HEK293T (cell line): ENCODE measurements around the gene MTF2.

ENCODE experiments used
- CTCF ChIA-PET: fragments of 350-600 bp; formaldehyde crosslinking; extraction: SDS; loops from one replicate; lab custom pipeline; 2021; ENCODE audit warnings: antibody characterized with exemption, inconsistent platforms; lab: Yijun Ruan, JAX
- POLR2A ChIA-PET: fragments of 350-600 bp; formaldehyde crosslinking; extraction: SDS; loops from one replicate; lab custom pipeline; 2020; ENCODE audit warnings: antibody characterized with exemption, inconsistent platforms; lab: Yijun Ruan, JAX
- DNase-seq: peaks from one replicate; pipeline ENCODE4 v3.0.0; 2012; ENCODE audit warnings: mixed read lengths; ENCODE audit errors: extremely low spot score
- ARNT ChIP-seq: fragments of 450-650 bp; IDR thresholded peaks from 2 replicates; pipeline ENCODE4 v1.6.1; 2017; ENCODE audit warnings: mild to moderate bottlenecking
- BHLHE40 ChIP-seq: fragments of 450-650 bp; IDR thresholded peaks from 2 replicates; pipeline ENCODE4 v1.6.1; 2016; ENCODE audit warnings: mild to moderate bottlenecking, moderate library complexity, borderline replicate concordance
- CTBP1 ChIP-seq: fragments of 450-650 bp; IDR thresholded peaks from 2 replicates; pipeline ENCODE4 v1.6.1; 2016; ENCODE audit warnings: borderline replicate concordance
- ELF4 ChIP-seq: fragments of 450-650 bp; IDR thresholded peaks from 2 replicates; pipeline ENCODE4 v1.6.1; 2017; ENCODE audit warnings: antibody characterized with exemption
- FOXA1 ChIP-seq: fragments of 450-650 bp; IDR thresholded peaks from 2 replicates; pipeline ENCODE4 v1.6.1; 2016; ENCODE audit warnings: mild to moderate bottlenecking
- FOXK2 ChIP-seq: fragments of 450-650 bp; IDR thresholded peaks from 2 replicates; pipeline ENCODE4 v1.6.1; 2016; ENCODE audit warnings: mild to moderate bottlenecking
- FOXM1 ChIP-seq: fragments of 450-650 bp; IDR thresholded peaks from 2 replicates; pipeline ENCODE4 v1.6.1; 2017; ENCODE audit warnings: mild to moderate bottlenecking, borderline replicate concordance
- HDGF ChIP-seq: fragments of 450-650 bp; IDR thresholded peaks from 2 replicates; pipeline ENCODE4 v1.6.1; 2017; ENCODE audit warnings: antibody characterized with exemption, borderline replicate concordance
- L3MBTL2 ChIP-seq: fragments of 450-650 bp; conservative IDR thresholded peaks from 2 replicates; pipeline ENCODE4 v1.6.1; 2016; ENCODE audit warnings: mild to moderate bottlenecking
- LEF1 ChIP-seq: fragments of 450-650 bp; IDR thresholded peaks from 2 replicates; pipeline ENCODE4 v1.6.1; 2017; ENCODE audit warnings: mild to moderate bottlenecking, borderline replicate concordance
- NFRKB ChIP-seq: fragments of 450-650 bp; IDR thresholded peaks from 2 replicates; pipeline ENCODE4 v1.6.1; 2016; ENCODE audit warnings: mild to moderate bottlenecking, moderate library complexity
- PKNOX1 ChIP-seq: fragments of 450-650 bp; IDR thresholded peaks from 2 replicates; pipeline ENCODE4 v1.6.1; 2016
- SP1 ChIP-seq: fragments of 450-650 bp; IDR thresholded peaks from 2 replicates; pipeline ENCODE4 v1.6.1; 2017
- SUZ12 ChIP-seq: fragments of 450-650 bp; IDR thresholded peaks from 2 replicates; pipeline ENCODE4 v1.6.1; 2016; ENCODE audit warnings: mild to moderate bottlenecking
- TARDBP ChIP-seq: fragments of 450-650 bp; IDR thresholded peaks from 2 replicates; pipeline ENCODE4 v1.6.1; 2016
- ZNF384 ChIP-seq: fragments of 450-650 bp; IDR thresholded peaks from 2 replicates; pipeline ENCODE4 v1.6.1; 2016

The MTF2 gene

GRCh38 chr1:93033785-93034184 is 45.3 kb upstream of the MTF2 start:
- ChIA-PET CTCF (no interaction called here), POLR2A (interaction anchor here (0.8 to 1.4 kb wide), 2 partner anchors 45 kb away, joined by 3 to 4 read pairs; partner anchors contain the start of gene MTF2)
- DNase-seq, result no peak
- TF ChIP-seq BHLHE40 (no peak), LEF1 (no peak), FOXK2 (no peak), ZNF384 (no peak), FOXM1 (no peak), SUZ12 (no peak), HDGF (no peak), ELF4 (no peak), SP1 (no peak), FOXA1 (no peak), PKNOX1 (no peak), NFRKB (no peak)

DNA sequence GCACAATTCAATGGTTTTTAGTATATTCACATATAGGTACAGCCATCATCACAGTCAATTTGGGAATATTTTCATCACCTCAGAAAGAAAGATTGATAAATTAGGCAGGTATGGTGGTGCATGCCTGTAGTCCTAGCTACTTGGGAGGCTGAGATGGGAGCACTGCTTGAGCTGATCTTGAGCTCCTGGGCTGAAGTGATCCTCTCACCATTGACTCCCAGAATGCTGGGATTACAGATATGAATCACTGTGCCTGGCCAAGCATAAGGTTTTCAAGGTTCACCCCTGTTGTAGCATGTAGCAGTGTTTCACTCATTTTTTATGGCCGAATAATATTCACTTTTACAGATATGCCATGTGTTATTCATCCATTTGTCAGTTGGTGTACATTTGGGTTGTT is 44.7 kb upstream of the MTF2 start:
- no peak for DNase-seq
- TF ChIP-seq SUZ12, result no peak
- no peak for TF ChIP-seq CTBP1
- TF ChIP-seq ZNF384, result no peak
- no peak for TF ChIP-seq LEF1
- no peak for TF ChIP-seq NFRKB
- no peak for TF ChIP-seq HDGF
- TF ChIP-seq BHLHE40, result no peak
- no peak for TF ChIP-seq ELF4
- TF ChIP-seq PKNOX1, result no peak
- no peak for TF ChIP-seq ARNT
- no peak for TF ChIP-seq TARDBP
- no peak for TF ChIP-seq FOXM1
- TF ChIP-seq FOXA1, result no peak
- TF ChIP-seq FOXK2, result no peak
- TF ChIP-seq L3MBTL2, result no peak
- ChIA-PET POLR2A (interaction anchor here (0.8 to 1.4 kb wide), 2 partner anchors 44 to 45 kb away, joined by 3 to 4 read pairs; partner anchors contain the start of gene MTF2), CTCF (no interaction called here)

- POLR2A ChIA-PET, result no interaction called here
Measured at GRCh38 chr1:93036672-93037071, 42.4 kb upstream of the MTF2 start.

GRCh38 chr1:93042187-93043056 is 36.7 kb upstream of the MTF2 start:
- POLR2A ChIA-PET, result interaction anchor here (1.1 kb wide), 1 partner anchor 36 kb away, joined by 4 read pairs; no protein-coding TSS in a partner anchor
- TF ChIP-seq NFRKB, result no peak
- TF ChIP-seq SP1, result no peak
- no peak for TF ChIP-seq L3MBTL2
- no peak for TF ChIP-seq ZNF384
- no peak for TF ChIP-seq ELF4
- no peak for TF ChIP-seq LEF1
- TF ChIP-seq SUZ12, result no peak
- no peak for TF ChIP-seq PKNOX1
- no peak for TF ChIP-seq CTBP1
- no peak for TF ChIP-seq BHLHE40
- no peak for TF ChIP-seq TARDBP
- no peak for DNase-seq
- CTCF ChIA-PET, result no interaction called here

More at GRCh38 chr1:93036672-93037071, 42.4 kb upstream of the MTF2 start:
- CTCF ChIA-PET, result interaction anchor here (0.6 to 1.0 kb wide), 2 partner anchors 26 to 750 kb away, joined by 3 to 4 read pairs; no protein-coding TSS in a partner anchor
- DNase-seq, result no peak
- TF ChIP-seq ZNF384 (no peak), PKNOX1 (no peak), FOXK2 (no peak)

DNA sequence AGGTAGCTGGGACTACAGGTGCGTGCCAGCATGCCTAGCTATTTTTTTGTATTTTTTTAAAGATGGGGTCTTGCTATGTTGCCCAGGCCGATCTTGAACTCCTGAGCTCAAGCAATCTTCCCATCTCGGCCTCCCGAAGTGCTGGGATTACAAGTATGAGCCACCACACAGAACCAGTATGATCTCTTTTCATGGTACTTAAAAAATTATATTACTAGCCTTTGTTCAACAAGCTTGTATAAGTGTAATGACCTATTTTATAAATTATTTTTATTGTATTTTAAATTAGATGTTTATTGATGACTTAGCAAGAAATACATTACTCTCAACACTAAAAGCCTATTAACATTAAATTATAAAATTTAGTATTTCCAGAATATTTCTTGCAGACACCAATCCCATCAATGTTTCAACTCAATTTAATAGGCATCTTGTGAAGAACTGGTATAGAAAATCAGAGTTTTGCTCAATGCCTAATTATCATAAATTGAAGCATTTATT is 36.0 kb upstream of the MTF2 start:
- TF ChIP-seq BHLHE40 (no peak), PKNOX1 (no peak), FOXA1 (no peak), ELF4 (no peak), FOXK2 (no peak), ZNF384 (no peak), L3MBTL2 (no peak), SUZ12 (no peak), TARDBP (no peak), ARNT (no peak), CTBP1 (no peak), FOXM1 (no peak), LEF1 (no peak), SP1 (no peak), NFRKB (no peak), HDGF (no peak)
- no peak for DNase-seq
- ChIA-PET CTCF (no interaction called here), POLR2A (interaction anchor here (1.1 kb wide), 1 partner anchor 35 kb away, joined by 4 read pairs; no protein-coding TSS in a partner anchor)
